IMR-90 (cell line): ENCODE results near the gene RALGAPA1. TPM values are rescaled to one million over a fixed set of nuclear protein-coding genes. Genes with fewer than 3 reads are reported as not detected.

Source experiments
- ATAC-seq: fragments of 200-7000 bp; cut with Tn5 transposase; 2 replicates; pipeline ENCODE4 v1.9.1; 2020; ENCODE audit warnings: low read depth, mild to moderate bottlenecking, moderate library complexity
- BruUV-seq: library from RNA; stranded (reverse); fragments of 400-500 nt; replicated peaks from 2 replicates; lab custom pipeline; 2021; lab: Mats Ljungman, UMichigan
- CTCF ChIA-PET: fragments of 300-600 bp; formaldehyde crosslinking; extraction: SDS; loops from one replicate; lab custom pipeline; 2021; ENCODE audit warnings: antibody characterized with exemption; lab: Yijun Ruan, JAX
- POLR2A ChIA-PET: fragments of 300-600 bp; sonication (Branson Sonifier 250); formaldehyde crosslinking; loops from one replicate; lab custom pipeline; 2022; ENCODE audit warnings: antibody characterized with exemption; ENCODE audit not compliant: unreplicated experiment; lab: Charles Lee
- DNase-seq: peaks from one replicate; pipeline ENCODE4 v3.0.0; 2013
- H2AFZ ChIP-seq: replicated peaks from 2 replicates; pipeline ENCODE3; 2013; ENCODE audit warnings: low read length, mild to moderate bottlenecking; ENCODE audit not compliant: poor library complexity
- H2AK5ac ChIP-seq: 2 replicates; pipeline ENCODE4 v1.6.1; 2013; ENCODE audit warnings: low read depth, low read length, inconsistent platforms
- H2AK9ac ChIP-seq: replicated peaks from 2 replicates; pipeline ENCODE3; 2013; ENCODE audit warnings: mild to moderate bottlenecking, low read depth, low read length, moderate library complexity; ENCODE audit not compliant: poor library complexity
- H2BK120ac ChIP-seq: 2 replicates; pipeline ENCODE4 v1.6.1; 2013; ENCODE audit warnings: low read depth, low read length, inconsistent platforms
- H2BK15ac ChIP-seq: 3 replicates; pipeline ENCODE4 v1.6.1; 2013; ENCODE audit warnings: low read depth, low read length, inconsistent platforms
- H2BK20ac ChIP-seq: 2 replicates; pipeline ENCODE4 v1.6.1; 2013; ENCODE audit warnings: low read depth, mild to moderate bottlenecking, inconsistent platforms, low read length, moderate library complexity
- H2BK5ac ChIP-seq: 2 replicates; pipeline ENCODE4 v1.6.1; 2013; ENCODE audit warnings: mild to moderate bottlenecking, low read depth, low read length, inconsistent platforms; ENCODE audit not compliant: poor library complexity, severe bottlenecking
- H3K14ac ChIP-seq: replicated peaks from 2 replicates; pipeline ENCODE4 v1.6.1; 2013; ENCODE audit warnings: low read depth, low read length, inconsistent platforms
- H3K18ac ChIP-seq: 2 replicates; pipeline ENCODE4 v1.6.1; 2013; ENCODE audit warnings: low read depth, low read length, control low read depth
- H3K23ac ChIP-seq: 2 replicates; pipeline ENCODE4 v1.6.1; 2013; ENCODE audit warnings: low read depth, low read length, inconsistent platforms
- H3K27ac ChIP-seq: 2 replicates; pipeline ENCODE4 v1.5.1; 2013; ENCODE audit warnings: mild to moderate bottlenecking, control low read depth, low read length; ENCODE audit not compliant: insufficient read depth
- H3K27me3 ChIP-seq: 2 replicates; pipeline ENCODE4 v1.6.1; 2013; ENCODE audit warnings: low read length; ENCODE audit not compliant: control insufficient read depth, insufficient read depth
- H3K36me3 ChIP-seq: 2 replicates; pipeline ENCODE4 v1.6.1; 2013; ENCODE audit warnings: low read length, mixed read lengths; ENCODE audit not compliant: control insufficient read depth, insufficient read depth
- H3K4ac ChIP-seq: 2 replicates; pipeline ENCODE4 v1.6.1; 2013; ENCODE audit warnings: low read depth, low read length, inconsistent platforms
- H3K4me1 ChIP-seq: 2 replicates; pipeline ENCODE4 v1.6.1; 2013; ENCODE audit warnings: low read length, mixed read lengths; ENCODE audit not compliant: control insufficient read depth, insufficient read depth
- H3K4me2 ChIP-seq: 2 replicates; pipeline ENCODE4 v1.6.1; 2013; ENCODE audit warnings: low read depth, mild to moderate bottlenecking, control low read depth, low read length, moderate library complexity
- H3K4me3 ChIP-seq: 2 replicates; pipeline ENCODE4 v1.5.1; 2013; ENCODE audit warnings: low read depth, mild to moderate bottlenecking, control low read depth, low read length, moderate library complexity; ENCODE audit not compliant: insufficient read depth
- H3K56ac ChIP-seq: 2 replicates; pipeline ENCODE4 v1.6.1; 2013; ENCODE audit warnings: low read length, inconsistent platforms; ENCODE audit not compliant: insufficient read depth; ENCODE audit errors: extremely low read depth
- H3K79me1 ChIP-seq, 2 experiments: 2 replicates each; pipeline ENCODE4 v1.6.1; 2013; ENCODE audit warnings: low read length in 2 of 2, inconsistent platforms in 1 of 2, low read depth in 1 of 2
- H3K9ac ChIP-seq: 2 replicates; pipeline ENCODE4 v1.6.1; 2013; ENCODE audit warnings: low read depth, low read length, control low read depth
- H3K9me1 ChIP-seq: 2 replicates; pipeline ENCODE4 v1.6.1; 2013; ENCODE audit warnings: low read length, inconsistent platforms; ENCODE audit not compliant: insufficient read depth
- H3K9me3 ChIP-seq: 2 replicates; pipeline ENCODE4 v1.6.1; 2013; ENCODE audit warnings: low read length; ENCODE audit not compliant: control insufficient read depth, insufficient read depth
- H4K20me1 ChIP-seq: 2 replicates; pipeline ENCODE4 v1.6.1; 2013; ENCODE audit warnings: low read length, inconsistent platforms; ENCODE audit not compliant: insufficient read depth
- H4K5ac ChIP-seq: 2 replicates; pipeline ENCODE4 v1.6.1; 2013; ENCODE audit warnings: mild to moderate bottlenecking, low read depth, low read length, control low read depth
- H4K8ac ChIP-seq, 2 experiments: 2 replicates each; pipeline ENCODE4 v1.6.1; 2013; ENCODE audit warnings: low read depth in 2 of 2, low read length in 2 of 2, control low read depth in 1 of 2, inconsistent platforms in 1 of 2
- H4K91ac ChIP-seq: 2 replicates; pipeline ENCODE4 v1.6.1; 2013; ENCODE audit warnings: low read depth, low read length, inconsistent platforms; ENCODE audit not compliant: insufficient read depth
- BHLHE40 ChIP-seq: fragments of 150-350 bp; IDR thresholded peaks from 2 replicates; pipeline ENCODE4 v1.6.1; 2016; ENCODE audit warnings: mild to moderate bottlenecking, low read depth, low read length
- CEBPB ChIP-seq: IDR thresholded peaks from 2 replicates; pipeline ENCODE4 v1.6.1; 2012; ENCODE audit warnings: low read depth, low read length, improper control_type of control experiment
- CHD1 ChIP-seq: IDR thresholded peaks from 2 replicates; pipeline ENCODE4 v1.6.1; 2012; ENCODE audit warnings: low read depth, low read length, improper control_type of control experiment
- FOS ChIP-seq: fragments of 150-350 bp; IDR thresholded peaks from 2 replicates; pipeline ENCODE4 v1.6.1; 2016; ENCODE audit warnings: low read depth, low read length
- MAFK ChIP-seq: IDR thresholded peaks from 2 replicates; pipeline ENCODE4 v1.6.1; 2012; ENCODE audit warnings: low read depth, low read length, improper control_type of control experiment
- MAZ ChIP-seq: IDR thresholded peaks from 2 replicates; pipeline ENCODE4 v1.6.1; 2012; ENCODE audit warnings: low read depth, mild to moderate bottlenecking, low read length, improper control_type of control experiment, moderate library complexity, borderline replicate concordance
- MXI1 ChIP-seq: IDR thresholded peaks from 2 replicates; pipeline ENCODE4 v1.6.1; 2012; ENCODE audit warnings: low read depth, mild to moderate bottlenecking, low read length, moderate library complexity, borderline replicate concordance
- NFE2L2 ChIP-seq: fragments of 150-350 bp; IDR thresholded peaks from 2 replicates; pipeline ENCODE4 v1.6.1; 2016; ENCODE audit warnings: low read depth, mild to moderate bottlenecking, low read length
- POLR2A ChIP-seq: IDR thresholded peaks from 2 replicates; pipeline ENCODE4 v1.6.1; 2012; ENCODE audit warnings: mild to moderate bottlenecking, low read depth, low read length
- RAD21 ChIP-seq: IDR thresholded peaks from 2 replicates; pipeline ENCODE4 v1.6.1; 2012; ENCODE audit warnings: low read length, improper control_type of control experiment
- RFX5 ChIP-seq: IDR thresholded peaks from 2 replicates; pipeline ENCODE4 v1.8.0; 2012; ENCODE audit warnings: low read depth, mild to moderate bottlenecking, low read length, moderate library complexity
- SMC3 ChIP-seq: fragments of 150-350 bp; IDR thresholded peaks from 2 replicates; pipeline ENCODE4 v1.6.1; 2016; ENCODE audit warnings: low read depth, mild to moderate bottlenecking, antibody characterized with exemption, low read length, moderate library complexity
- WGBS, 2 experiments: methylation state at CpG; one replicate each; pipeline versions ENCODE4 v1.1.5 to v1.1.7; 2013; ENCODE audit warnings: missing lambda C conversion rate in 2 of 2; ENCODE audit not compliant: insufficient read length in 1 of 2; ENCODE audit errors: extremely low coverage in 2 of 2; 5-methylcytosine and 5-hydroxymethylcytosine counted together
- dilution Hi-C: fragments of 300-500 bp; cut with HindIII; formaldehyde crosslinking; loops from one replicate; pipeline ENCODE4 v1.14.3; 2018; ENCODE audit warnings: low sequenced_read_pairs; ENCODE audit not compliant: unreplicated experiment
- in situ Hi-C: fragments of 300-500 bp; cut with MboI; formaldehyde crosslinking; loops from 3 replicates; pipeline ENCODE4 v1.14.3; 2019; ENCODE audit warnings: low sequenced_read_pairs, inconsistent platforms, mixed read lengths
- intact Hi-C: fragments of 100-400 bp; cut with micrococcal nuclease; formaldehyde crosslinking; loops from 2 replicates; pipeline ENCODE4 v1.10.0; 2022
- polyA plus RNA-seq, 3 experiments: library from polyadenylated mRNA; depleted of rRNA; stranded (reverse); fragments of >200 nt; gene quantifications; 2 replicates each; pipeline ENCODE4 v1.2.3, GENCODE V29; 2012; ENCODE audit warnings: low replicate concordance in 1 of 3
- total RNA-seq: library from RNA; depleted of rRNA; stranded (reverse); fragments of >200 nt; gene quantifications from 2 replicates; pipeline ENCODE4 v1.2.3, GENCODE V29; 2012
- TF ChIP-seq, protein P1 (sequence below): fragments of 150-350 bp; IDR thresholded peaks from 2 replicates; pipeline ENCODE4 v1.6.1; 2017; ENCODE audit warnings: mild to moderate bottlenecking, antibody characterized with exemption, low read length, low read depth

The RALGAPA1 gene
- total and polyA plus RNA-seq, 2 of the 4 experiments (the other 2 are of a cell fraction) = 5.1 to 25.6 TPM

DNA sequence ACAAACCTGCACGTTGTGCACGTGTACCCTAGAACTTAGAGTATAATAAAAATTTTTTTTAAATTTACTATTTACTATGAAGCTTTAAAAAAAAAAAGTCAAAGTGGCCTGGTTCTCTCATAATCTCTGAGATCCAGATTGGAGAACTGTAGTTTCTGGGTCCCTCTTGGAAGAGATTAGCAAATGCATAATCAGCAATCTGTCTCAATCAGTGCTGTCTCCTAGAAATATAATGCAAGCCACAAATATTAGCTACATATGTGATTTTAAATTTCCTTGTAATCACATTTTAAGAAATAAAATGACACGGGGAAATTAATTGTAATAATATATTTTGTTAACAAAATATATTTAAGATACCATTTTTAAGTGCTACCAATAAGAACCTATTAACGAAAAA lies 32.3 kb downstream of the RALGAPA1 start:
- Histone ChIP-seq H2AFZ (no peak overlapping the region), H4K20me1 (peaks cover 8% of the 10 kb centered on the region; the same call in 1 of the 2 replicates), H4K8ac (no peak overlapping the region), H3K23ac (no peak overlapping the region), H2BK5ac (no peak overlapping the region), H3K4ac (no peak overlapping the region), H3K9me1 (no peaks in the 10 kb centered on the region), H2BK20ac (no peak overlapping the region), H3K36me3 (no peaks in the 10 kb centered on the region), H2BK15ac (no peak overlapping the region), H3K79me1 (peaks cover 0 to 13% of the 10 kb centered on the region in 2 experiments; a peak in 3 of 4 replicates), H4K5ac (no peak overlapping the region), H3K9ac (no peak overlapping the region), H3K14ac (no peak overlapping the region), H3K27ac (no peak overlapping the region), H2AK9ac (no peak overlapping the region), H4K91ac (no peak overlapping the region), H3K4me3 (no peak overlapping the region), H3K9me3 (peaks cover 2% of the 10 kb centered on the region; the same call in 1 of the 2 replicates), H3K27me3 (no peaks in the 10 kb centered on the region), H3K18ac (no peak overlapping the region), H2AK5ac (no peak overlapping the region), H3K4me1 (no peaks in the 10 kb centered on the region), H2BK120ac (no peak overlapping the region), H3K56ac (no peak overlapping the region), H3K4me2 (no peak overlapping the region)
- ChIA-PET POLR2A (no interaction called here), CTCF (interaction anchor here (0.6 to 1.3 kb wide), 4 partner anchors 37 to 1867 kb away, joined by 3 to 6 read pairs (median 4); no protein-coding TSS in a partner anchor)
- TF ChIP-seq NFE2L2 = no peak
- no peak for TF ChIP-seq BHLHE40
- TF ChIP-seq POLR2A = no peak
- TF ChIP-seq MAFK = no peak
- TF ChIP-seq MAZ = no peak
- no peak for TF ChIP-seq RFX5
- TF ChIP-seq MXI1 = no peak
- TF ChIP-seq RAD21 = no peak
- no peak for TF ChIP-seq SMC3
- TF ChIP-seq CHD1 = no peak
- TF ChIP-seq, protein P1, sequence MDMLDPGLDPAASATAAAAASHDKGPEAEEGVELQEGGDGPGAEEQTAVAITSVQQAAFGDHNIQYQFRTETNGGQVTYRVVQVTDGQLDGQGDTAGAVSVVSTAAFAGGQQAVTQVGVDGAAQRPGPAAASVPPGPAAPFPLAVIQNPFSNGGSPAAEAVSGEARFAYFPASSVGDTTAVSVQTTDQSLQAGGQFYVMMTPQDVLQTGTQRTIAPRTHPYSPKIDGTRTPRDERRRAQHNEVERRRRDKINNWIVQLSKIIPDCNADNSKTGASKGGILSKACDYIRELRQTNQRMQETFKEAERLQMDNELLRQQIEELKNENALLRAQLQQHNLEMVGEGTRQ = no peak
- no peak for TF ChIP-seq FOS
- no peak for TF ChIP-seq CEBPB
- in situ Hi-C loops (no loop called here), intact Hi-C loops (no loop called here), dilution Hi-C loops (no loop called here)
- no CpG with 5 or more reads among the region's 4 CpGs for WGBS, 2 experiments
- BruUV-seq = no TSS peak
- no peak for ATAC-seq
- no peak for DNase-seq
